ENCODE results near the gene FAM187B.

GRCh38 chr19:35266520-35267352 lies 38.2 kb upstream of the FAM187B start:
- TF ChIP-seq SP1 (IDR thresholded peaks at IDR 0.05) (no peak), BHLHE40 (IDR thresholded peaks at IDR 0.05; ENCODE audit: borderline replicate concordance) (no peak), FOXM1 (IDR thresholded peaks at IDR 0.05; ENCODE audit: borderline replicate concordance) (no peak)

All from HEK293T (cell line).